Measurements from ENCODE around the gene NCAPG2. TPM values are rescaled to one million over a fixed set of nuclear protein-coding genes. Genes with fewer than 3 reads are reported as not detected.

Gene NCAPG2
- polyA plus RNA-seq, 1 experiment: 19.5 TPM

DNA sequence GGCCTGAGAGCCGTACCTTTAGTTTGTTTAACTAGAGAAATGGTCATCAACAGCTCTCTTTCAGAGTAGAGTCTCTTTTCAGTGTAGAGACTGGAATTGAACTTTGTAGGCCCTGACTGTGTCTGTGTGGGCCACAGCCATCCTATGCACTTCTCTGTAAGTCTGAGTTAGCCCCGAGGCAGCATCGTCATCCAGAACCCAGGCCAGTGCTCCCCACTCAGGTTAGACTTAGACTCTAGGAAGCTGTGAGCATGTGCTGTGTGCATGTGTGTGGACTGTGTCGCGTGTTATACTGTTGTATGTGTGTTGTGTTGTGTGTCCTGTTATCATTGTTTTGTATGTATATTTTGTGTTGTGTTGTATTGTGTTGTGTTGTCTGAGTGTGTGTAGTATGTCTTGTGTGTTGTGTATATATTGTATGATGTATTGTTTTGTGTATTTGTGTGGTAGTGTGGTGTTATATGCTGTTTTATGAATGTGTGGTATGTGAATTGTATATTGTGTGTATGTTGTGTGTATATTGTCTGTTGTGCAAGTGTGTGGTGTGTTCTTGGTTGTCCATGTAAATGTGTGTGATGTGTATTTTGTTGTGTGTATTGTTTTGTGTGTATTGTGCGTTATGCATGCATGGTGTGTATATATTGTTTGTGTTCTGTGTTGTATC lies 18.1 kb upstream of the NCAPG2 start:
- Histone ChIP-seq H3K4me3 (ENCODE audit: low read depth, low read length) (no peak overlapping the region), H3K36me3 (ENCODE audit: control insufficient read depth, insufficient read depth, low read length) (no peaks in the 10 kb centered on the region), H3K27me3 (ENCODE audit: control insufficient read depth, insufficient read depth, low read length) (no peaks in the 10 kb centered on the region)
- no peak for DNase-seq (ENCODE audit: low read depth)
- no peak for TF ChIP-seq CTCF (IDR thresholded peaks at IDR 0.05; ENCODE audit: insufficient read depth, low read depth, low read length)
- CTCF ChIA-PET: interaction anchor here (1.2 kb wide), 1 partner anchor 7 kb away, joined by 3 read pairs; no protein-coding TSS in a partner anchor
- POLR2A ChIA-PET: no interaction called here

DNA sequence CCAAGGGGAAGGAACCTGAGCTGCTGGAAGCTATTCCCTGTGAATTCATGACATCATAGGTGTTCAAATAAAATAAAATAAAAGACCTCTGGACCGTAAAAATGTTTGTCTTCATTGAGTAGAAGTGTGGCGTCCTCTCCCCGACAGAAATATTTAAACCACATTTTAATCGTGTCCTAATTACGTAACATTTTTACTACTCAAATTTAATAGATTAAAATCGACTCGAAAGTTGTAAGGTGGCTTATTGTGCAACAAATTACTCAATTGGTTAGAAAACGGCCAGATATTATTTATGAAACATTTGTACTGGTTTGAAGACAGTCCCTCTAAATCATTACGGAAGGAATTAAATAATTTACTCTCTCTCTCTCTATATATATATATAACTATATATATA lies 15.5 kb upstream of the NCAPG2 start:
- DNase-seq (ENCODE audit: low read depth): no peak
- TF ChIP-seq CTCF (IDR thresholded peaks at IDR 0.05; ENCODE audit: insufficient read depth, low read depth, low read length): no peak
- no peaks in the 10 kb centered on the region for H3K36me3 ChIP-seq (ENCODE audit: control insufficient read depth, insufficient read depth, low read length)
- H3K27me3 ChIP-seq (ENCODE audit: control insufficient read depth, insufficient read depth, low read length): no peaks in the 10 kb centered on the region
- ChIA-PET CTCF (interaction anchor here (1.0 kb wide), 1 partner anchor 240 kb away, joined by 3 read pairs; no protein-coding TSS in a partner anchor), POLR2A (no interaction called here)
- no peak overlapping the region for H3K4me3 ChIP-seq (ENCODE audit: low read depth, low read length)

- ChIA-PET POLR2A (no interaction called here), CTCF (no interaction called here)
- H3K27me3 ChIP-seq (ENCODE audit: control insufficient read depth, insufficient read depth, low read length): no peaks in the 10 kb centered on the region
- no peak overlapping the region for H3K4me3 ChIP-seq (ENCODE audit: low read depth, low read length)
- DNase-seq (ENCODE audit: low read depth): no peak
- no peaks in the 10 kb centered on the region for H3K36me3 ChIP-seq (ENCODE audit: control insufficient read depth, insufficient read depth, low read length)
- TF ChIP-seq CTCF (IDR thresholded peaks at IDR 0.05; ENCODE audit: insufficient read depth, low read depth, low read length): no peak
These were observed 12.2 kb upstream of the NCAPG2 start for GRCh38 chr7:158716802-158717201.

- no peak for DNase-seq (ENCODE audit: low read depth)
- Histone ChIP-seq H3K27me3 (ENCODE audit: control insufficient read depth, insufficient read depth, low read length) (no peaks in the 10 kb centered on the region), H3K4me3 (ENCODE audit: low read depth, low read length) (no peak overlapping the region), H3K36me3 (ENCODE audit: control insufficient read depth, insufficient read depth, low read length) (no peaks in the 10 kb centered on the region)
- ChIA-PET POLR2A (no interaction called here), CTCF (interaction anchor here (1.2 kb wide), 1 partner anchor 30 kb away, joined by 3 read pairs; no protein-coding TSS in a partner anchor)
- no peak for TF ChIP-seq CTCF (IDR thresholded peaks at IDR 0.05; ENCODE audit: insufficient read depth, low read depth, low read length)
These were observed 6.1 kb upstream of the NCAPG2 start for GRCh38 chr7:158710651-158711102.

DNA sequence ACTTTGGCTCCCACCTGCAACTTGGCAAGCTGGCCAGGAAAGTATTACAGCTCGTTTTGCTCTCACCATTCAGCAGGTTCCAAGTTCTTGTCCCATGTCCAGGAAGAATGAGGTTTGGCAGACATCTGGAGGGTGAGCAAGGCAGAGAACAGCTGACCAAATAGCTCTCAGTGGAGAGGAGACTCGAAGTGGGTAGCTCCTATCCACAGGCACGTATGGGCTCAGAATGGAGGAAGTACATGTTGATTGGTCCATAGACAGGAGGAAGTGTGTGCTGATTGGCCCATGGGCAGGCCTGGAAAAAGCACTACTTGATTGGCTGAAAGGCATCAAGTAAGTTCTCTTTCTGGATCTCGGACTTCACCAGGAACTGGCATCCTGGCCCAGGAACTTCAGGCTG lies 3.0 kb upstream of the NCAPG2 start:
- Histone ChIP-seq H3K4me3 (ENCODE audit: low read depth, low read length) (no peak overlapping the region), H3K36me3 (ENCODE audit: control insufficient read depth, insufficient read depth, low read length) (no peaks in the 10 kb centered on the region), H3K27me3 (ENCODE audit: control insufficient read depth, insufficient read depth, low read length) (no peaks in the 10 kb centered on the region)
- POLR2A ChIA-PET: no interaction called here
- no peak for TF ChIP-seq CTCF (IDR thresholded peaks at IDR 0.05; ENCODE audit: insufficient read depth, low read depth, low read length)
- DNase-seq (ENCODE audit: low read depth): no peak
- CTCF ChIA-PET: no interaction called here
